Islet of Langerhans (tissue), 1 donor: Measurements from ENCODE around the gene CSTA.
A peak's percentile ranks its signal among the peaks of the same experiment; 100 is the strongest.

Experiments
- FAIRE-seq: peaks from one replicate; lab custom pipeline; 2011; peaks lifted over from hg19 to GRCh38; lab: Jason Lieb, UNC

Gene CSTA, protein sequence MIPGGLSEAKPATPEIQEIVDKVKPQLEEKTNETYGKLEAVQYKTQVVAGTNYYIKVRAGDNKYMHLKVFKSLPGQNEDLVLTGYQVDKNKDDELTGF

DNA sequence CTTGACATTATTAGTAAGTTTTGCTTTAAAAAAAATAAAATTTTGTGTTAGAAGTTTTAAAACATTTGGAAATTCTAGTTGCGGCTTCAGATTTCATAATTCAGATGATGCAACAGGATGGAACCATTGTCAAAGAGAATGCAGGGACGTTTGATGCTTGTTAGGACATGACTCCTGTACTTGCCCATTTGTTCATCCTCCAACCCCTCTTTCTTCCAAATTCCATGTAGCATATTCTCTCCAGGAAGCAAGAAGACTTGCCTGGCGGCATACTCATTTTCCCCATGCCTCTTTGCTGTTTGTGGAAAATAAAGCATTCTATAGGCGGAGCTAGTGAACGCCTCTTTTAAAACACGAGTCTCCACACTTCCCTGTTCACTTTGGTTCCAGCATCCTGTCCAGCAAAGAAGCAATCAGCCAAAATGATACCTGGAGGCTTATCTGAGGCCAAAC lies at the start of gene CSTA:
CSTA (plus strand) TSS at position 378 of the 453 bp plus-strand sequence; CDS start at position 423, 45 bp downstream.
- FAIRE-seq = no peak

DNA sequence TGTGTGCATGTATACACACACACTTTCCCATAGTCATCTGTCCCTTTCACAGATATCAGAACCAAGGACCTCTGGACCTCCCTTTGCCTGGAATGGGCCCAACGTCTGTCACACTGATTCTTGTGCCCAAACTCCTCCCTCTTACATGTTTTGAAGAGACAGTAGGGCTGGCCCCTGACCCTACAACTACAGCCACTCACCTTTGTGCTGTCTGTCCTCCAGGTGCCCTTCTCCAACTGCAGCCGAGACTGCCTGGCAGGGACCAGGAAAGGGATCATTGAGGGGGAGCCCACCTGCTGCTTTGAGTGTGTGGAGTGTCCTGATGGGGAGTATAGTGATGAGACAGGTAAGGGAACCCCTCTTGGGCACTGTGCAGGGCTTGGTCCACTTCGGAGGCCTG lies 43.2 kb upstream of the CSTA start:
- no peak for FAIRE-seq

DNA sequence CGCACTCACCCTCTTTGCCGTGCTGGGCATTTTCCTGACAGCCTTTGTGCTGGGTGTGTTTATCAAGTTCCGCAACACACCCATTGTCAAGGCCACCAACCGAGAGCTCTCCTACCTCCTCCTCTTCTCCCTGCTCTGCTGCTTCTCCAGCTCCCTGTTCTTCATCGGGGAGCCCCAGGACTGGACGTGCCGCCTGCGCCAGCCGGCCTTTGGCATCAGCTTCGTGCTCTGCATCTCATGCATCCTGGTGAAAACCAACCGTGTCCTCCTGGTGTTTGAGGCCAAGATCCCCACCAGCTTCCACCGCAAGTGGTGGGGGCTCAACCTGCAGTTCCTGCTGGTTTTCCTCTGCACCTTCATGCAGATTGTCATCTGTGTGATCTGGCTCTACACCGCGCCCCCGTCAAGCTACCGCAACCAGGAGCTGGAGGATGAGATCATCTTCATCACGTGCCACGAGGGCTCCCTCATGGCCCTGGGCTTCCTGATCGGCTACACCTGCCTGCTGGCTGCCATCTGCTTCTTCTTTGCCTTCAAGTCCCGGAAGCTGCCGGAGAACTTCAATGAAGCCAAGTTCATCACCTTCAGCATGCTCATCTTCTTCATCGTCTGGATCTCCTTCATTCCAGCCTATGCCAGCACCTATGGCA lies 41.1 kb upstream of the CSTA start:
- no peak for FAIRE-seq

DNA sequence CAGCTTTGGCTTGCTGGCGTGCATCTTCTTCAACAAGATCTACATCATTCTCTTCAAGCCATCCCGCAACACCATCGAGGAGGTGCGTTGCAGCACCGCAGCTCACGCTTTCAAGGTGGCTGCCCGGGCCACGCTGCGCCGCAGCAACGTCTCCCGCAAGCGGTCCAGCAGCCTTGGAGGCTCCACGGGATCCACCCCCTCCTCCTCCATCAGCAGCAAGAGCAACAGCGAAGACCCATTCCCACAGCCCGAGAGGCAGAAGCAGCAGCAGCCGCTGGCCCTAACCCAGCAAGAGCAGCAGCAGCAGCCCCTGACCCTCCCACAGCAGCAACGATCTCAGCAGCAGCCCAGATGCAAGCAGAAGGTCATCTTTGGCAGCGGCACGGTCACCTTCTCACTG lies 40.6 kb upstream of the CSTA start:
- FAIRE-seq = no peak

DNA sequence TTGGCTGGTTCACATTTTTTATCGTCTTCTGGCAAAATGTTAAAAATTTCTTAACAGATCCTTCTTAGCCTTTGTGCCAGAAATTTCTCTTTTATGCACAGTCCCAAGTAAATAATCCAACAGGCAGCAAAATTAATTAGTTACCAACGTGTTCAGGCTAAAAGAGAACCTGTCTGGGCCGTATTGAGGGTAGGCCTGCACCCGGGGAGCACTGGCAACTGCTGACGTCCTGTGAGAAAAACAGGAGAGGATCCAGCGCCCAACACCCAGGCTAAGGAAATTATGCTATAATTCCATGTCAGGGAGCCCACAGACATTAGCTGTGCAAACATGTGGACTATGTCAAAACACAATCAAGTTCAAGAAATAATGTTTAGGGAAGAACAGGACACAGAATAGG lies 30.7 kb upstream of the CSTA start:
- no peak for FAIRE-seq

DNA sequence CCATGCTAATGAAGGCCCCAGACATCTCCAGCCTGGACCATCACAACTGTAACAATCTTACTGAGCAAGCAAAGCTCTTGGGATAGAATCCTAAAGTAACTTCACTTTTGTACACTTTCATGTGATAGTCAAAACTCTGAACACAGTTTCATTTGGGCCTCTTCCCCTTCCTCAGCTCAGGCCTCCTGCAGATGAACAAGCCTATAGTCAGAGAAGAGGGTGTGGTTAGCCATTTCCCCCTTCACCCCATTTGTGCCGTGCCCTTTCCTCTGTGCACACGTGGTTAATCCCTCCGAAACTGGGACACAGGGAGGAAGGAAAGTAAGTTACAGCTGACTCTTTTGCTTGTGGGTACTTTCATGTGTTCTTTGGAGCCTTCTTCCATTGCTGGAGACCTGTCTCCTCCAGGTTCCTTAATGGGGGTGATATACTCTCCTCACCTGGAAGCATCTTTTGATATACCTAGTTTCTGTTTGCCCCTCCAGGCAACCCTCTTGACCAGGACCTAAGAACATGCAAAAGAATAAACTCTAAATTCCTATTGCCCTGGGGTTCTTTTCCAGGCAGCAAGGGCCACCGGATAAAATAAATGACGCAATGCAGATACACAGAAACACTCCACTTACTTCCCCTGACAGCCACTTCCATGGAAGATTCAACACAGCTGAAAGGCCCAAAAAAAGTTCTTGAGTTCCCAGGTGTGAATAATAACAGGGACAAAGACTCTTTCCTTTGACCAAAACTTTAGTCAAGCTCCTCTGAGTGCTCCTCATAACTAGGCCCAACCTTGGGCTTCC lies 29.6 kb upstream of the CSTA start:
- FAIRE-seq = no peak

DNA sequence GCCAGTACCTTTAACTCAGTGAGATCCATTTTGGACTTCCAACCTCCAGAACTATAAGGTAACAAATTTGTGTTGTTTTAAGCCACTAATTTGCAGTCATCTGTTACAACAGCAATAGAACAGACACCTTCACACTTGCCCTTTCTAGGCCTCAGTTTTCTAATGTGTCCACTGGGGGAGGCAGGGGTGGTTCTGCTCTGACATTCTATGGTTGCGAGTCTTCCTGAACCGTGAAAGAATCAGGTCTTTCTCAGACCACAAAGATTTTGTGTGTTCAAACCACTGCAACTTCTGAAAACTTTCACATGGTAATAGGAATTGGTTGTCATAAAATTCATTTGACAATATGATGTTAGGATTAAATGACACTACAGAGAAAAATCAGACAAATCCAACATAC lies 26.8 kb upstream of the CSTA start:
- FAIRE-seq = no peak

DNA sequence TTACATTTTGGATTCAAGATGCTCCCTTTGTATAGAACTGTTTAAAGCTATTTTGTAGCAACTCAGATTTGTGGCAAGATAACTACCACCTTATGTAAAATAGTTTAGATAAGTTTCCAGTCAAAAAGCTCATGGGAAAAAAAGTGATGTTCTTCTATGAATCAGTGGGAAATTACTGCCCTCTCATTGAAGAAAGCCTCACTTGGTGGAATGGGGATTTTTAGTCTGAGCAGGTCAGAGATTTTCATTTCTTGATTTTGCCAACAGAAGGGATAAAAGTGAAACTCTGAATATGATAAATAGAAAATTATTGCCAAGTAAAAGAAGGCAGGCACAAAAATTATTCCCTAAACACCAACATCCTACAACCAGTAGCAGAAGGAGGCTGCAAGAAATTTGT lies 25.8 kb upstream of the CSTA start:
- FAIRE-seq = no peak

DNA sequence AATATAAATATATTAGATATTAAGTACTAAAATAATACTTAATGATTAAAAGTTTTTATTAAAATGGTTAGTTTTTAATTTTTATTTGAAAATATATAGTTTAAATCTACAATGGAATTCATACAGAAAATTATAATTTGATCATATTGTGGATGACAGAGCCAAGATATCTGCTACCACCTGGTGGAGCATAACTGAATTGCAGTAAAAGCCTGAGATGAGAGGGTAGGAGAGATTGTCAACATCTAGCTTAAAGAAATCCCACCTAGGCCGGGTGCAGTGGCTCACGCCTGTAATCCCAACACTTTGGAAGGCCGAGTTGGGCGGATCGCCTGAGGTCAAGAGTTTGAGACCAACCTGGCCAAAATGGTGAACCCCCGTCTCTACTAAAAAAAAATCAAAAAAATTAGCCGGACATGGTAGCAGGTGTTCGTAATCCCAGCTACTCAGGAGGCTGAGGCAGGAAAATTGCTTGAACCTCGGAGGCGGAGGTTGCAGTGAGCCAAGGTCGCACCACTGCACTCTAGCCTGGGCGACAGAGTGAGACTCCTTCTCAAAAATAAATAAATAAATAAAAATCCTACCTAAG lies 25.1 kb upstream of the CSTA start:
- no peak for FAIRE-seq

DNA sequence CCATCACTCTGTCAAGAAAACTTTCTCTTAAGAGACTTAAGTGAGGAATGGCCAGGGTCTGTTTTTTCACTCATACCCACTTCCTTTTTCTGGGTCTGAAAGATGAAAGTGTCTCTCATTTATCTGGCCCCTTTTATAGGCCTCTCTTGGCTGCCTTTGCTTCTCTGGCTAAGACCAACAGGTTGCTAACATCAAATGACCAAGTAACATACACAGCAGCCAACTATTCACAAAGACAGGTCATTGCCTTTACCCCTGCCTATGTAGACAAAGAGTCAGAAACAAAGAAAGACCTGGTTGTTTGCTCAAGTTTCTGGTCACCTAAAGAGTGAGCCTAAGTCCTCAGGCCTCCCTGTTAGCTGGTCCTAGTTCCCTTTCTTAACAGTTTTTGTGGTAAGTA lies 24.0 kb upstream of the CSTA start:
- FAIRE-seq = no peak

DNA sequence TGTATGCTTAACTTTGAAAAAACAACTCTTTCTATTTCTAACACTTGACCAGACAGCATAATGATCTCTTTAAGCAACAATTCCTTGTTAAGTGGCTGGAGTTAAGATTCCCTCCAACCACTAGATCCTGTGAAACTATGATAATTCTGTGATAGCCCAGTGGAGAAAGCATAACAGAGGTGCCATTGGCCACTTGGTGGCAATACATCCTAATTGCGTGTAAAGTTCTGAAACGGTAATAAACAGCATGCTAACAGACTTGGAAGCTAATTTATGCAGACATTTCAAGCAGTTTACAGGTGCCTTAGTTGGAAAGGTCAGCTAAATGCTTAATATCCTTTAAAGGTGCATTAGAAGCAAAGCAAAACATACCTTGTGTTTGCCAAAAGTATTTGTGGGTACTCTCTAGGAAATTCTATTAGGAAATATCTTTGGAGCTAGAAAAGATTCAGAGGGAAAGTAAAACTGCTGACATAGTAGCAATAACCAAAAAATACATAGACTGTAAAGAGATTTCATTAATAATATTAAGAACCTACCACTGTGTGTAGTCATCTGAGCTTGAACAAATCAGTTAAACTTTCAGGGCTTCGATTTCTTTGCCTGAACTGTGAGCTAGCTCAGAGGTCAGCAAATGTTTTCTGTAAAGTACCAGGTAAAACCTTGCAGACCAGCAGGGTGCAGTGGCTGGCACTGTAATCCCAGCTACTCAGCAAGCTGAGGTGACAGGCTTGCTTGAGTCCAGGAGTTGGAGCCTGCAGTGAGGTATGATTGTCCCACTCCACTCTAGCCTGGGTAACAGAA lies 19.0 kb upstream of the CSTA start:
- FAIRE-seq = peak; percentile 49

DNA sequence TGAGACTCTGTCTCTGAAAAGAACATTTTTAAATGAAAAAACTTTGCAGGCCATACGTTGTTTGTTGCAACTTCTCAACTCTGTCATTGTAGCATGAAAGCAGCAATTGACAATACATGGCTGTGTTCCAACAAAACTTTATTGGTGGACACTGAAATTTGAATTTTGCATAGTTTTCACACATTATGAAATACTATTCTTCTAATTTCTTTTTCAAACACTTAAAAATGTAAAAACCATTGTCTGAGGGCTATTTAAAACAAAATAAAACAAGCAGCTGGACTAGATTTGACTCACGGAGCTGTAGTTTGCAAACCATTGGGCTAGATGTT lies 18.5 kb upstream of the CSTA start:
- no peak for FAIRE-seq

DNA sequence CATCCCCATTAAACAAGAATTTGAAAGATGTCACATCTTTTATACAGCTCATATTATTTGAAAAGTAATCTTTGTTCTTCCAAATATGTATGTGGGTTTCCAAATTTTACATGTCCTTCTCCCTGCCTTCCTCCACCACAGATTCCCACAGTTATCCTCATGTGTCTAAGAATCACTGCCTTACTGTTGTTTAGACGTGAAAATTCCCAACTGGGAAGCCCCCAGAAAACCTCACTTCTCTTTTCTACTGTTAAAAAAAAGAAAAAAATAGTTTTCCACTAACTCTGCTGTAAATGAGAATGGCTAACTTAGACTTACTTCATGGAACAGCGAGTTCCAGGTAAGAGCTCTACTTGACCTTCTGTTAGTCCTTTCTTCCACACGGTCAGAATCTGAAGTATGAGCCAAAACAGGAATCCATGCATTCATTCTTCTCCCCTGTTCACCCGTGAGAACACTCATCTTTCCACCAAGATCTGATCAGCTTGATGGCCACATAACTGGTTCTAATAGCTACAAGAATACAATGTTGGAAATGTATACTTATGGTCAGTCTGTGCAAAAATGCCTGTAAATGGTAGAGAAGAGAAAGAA lies 17.9 kb upstream of the CSTA start:
- FAIRE-seq = no peak

DNA sequence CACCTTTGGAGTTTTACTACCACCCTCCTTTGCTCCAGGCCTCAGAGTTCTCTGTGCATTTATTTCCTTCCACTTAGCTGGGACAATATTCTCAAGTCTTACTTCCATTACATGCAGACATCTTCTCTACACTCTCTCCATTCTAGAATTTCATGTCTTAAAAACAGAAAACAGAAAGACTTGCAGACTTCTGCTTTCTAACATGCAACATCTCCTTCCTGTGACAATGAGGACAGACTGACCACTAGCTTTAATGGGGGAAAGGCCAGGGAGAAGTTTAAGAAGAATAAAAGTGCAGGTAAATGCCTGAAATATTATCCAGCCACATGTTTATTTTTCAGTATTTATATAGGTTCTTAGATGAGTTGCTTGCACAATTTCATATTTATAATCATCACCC lies 17.1 kb upstream of the CSTA start:
- no peak for FAIRE-seq

DNA sequence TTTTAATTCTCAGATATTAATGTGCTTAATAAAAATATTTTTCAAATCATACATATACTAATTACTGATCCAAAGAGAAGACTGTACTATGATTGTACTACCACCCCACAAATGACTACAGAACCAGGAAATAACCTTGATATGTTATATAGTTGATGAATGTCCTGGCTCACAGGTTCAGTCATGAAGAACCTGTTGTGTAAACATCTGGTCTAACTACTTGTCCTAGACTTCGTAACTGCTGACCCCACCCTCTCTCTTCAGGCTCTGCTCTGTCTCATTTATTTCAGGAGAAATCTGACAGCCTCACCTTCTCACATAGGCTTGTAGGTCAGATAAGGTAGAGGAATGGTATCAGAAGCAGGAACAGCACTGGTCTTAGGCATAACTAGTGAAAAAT lies 14.7 kb upstream of the CSTA start:
- FAIRE-seq = no peak

DNA sequence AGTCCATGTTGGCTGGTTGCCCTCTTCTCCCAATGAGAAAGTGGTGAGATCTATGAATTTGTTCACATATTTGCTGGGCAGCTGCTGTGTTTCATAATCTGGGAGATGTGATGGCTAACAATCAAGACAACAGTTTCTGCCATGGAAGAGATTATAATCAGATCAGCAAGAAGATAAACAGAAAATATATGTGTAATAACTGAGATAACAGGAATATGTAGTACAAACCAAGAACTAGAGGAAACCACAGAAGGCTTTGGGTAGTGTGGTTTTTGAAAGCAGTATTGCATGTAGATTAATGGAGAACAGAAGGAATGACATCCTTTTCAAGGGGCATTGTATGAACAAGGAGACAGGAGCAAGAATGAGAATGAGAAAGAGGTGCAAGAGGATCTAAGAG lies 12.2 kb upstream of the CSTA start:
- FAIRE-seq = no peak

DNA sequence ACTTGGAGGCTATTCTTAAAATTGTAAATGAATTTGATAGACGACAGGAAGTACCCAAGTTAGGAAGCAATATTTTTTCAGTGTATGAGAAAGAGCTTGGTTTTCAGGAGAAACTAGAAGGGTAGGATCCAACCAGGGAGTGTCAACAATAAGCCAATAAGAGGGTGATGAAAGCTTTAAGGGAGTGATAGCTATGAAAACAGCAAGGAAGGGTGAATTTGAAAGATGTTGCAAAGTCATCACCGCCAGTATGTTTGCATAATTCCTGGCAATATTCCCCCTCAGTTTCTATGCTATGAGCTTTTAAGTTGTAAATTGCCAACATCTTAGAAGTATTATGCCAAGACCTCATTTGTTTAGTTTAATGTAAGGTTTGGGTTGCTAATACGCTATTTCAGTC lies 11.8 kb upstream of the CSTA start:
- no peak for FAIRE-seq

DNA sequence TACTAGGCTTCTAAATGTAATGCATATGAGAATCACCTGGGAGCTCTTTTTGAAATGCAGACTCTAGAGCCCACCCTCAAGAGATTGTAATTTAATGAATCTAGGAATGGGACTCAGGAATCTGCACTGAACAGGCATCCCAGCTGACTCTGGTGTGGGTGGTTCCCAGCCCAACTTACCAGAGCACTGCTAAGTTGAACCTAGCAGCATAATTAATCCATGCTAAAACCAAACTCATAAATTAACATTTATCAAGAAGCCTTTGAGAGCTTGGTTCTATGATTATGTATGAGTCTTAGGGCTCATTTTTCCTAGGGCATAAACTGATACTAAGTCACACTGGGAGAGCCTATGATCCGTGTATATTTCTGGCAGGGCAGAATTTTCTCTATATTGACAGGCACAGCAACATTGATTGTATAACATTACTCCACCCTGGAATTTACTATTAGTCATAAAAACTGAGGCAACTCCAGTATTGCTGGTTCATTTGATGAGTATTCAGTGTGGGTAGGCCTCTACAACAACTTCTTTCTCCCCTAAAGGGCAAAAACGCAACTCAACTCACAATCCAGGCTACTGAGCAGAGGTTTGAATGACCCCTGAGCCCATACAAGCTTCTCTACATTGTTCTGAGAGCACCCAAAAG lies 10.7 kb upstream of the CSTA start:
- FAIRE-seq = no peak

DNA sequence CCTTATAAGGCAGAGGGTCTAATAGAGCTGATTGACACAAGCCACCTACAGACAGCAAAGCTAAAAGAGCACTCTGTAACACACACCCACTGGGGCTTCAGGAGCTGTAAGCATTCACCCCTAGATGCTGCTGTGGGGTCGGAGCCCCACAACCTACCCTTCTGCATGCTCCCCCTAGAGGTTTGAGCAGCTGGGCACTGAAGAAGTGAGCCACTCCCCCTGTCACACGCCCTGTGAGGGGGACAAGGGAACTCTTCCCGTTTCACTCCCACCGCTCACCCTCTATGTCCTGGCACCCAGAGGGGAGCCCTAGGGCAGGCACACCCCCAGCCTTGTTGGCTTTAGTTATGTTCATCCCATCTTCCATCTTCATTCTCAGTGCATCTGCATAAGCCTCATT lies 9.4 kb upstream of the CSTA start:
- FAIRE-seq = no peak

DNA sequence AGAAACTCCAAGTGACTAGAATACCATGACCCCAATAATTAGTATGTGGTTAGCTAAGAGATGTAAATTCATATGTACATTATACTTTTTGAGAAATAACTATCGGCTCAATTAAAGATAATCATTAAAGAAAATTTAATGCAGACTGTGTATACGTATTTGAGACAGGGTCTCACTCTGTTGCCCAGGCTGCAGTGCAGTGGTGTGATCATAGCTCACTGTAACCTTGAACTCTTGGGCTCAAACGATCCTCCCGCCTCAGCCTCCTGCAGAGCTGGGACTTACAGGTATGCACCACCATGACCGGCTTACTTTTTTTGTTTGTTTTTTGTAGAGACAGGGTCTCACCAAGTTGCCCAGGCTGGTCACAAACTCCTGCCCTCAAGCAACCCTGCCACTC lies 8.7 kb upstream of the CSTA start:
- FAIRE-seq = no peak

DNA sequence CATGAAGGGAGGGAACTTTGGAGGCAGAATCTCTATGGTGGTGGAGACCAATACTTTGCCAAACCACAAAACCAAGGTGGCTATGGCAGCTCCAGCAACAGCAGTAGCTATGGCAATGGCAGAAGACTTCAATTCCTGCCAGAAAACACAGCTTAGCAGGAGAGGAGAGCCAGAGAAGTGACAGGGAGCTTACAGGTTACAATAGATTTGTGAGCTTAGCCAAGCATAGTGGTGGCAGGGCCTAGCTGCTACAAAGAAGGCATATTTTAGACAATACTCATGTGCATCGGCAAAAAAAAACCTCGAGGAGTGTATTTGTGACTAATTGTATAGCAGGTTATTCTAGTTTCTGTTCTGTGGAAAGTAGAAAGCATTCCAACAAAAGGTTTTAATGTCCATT lies 6.4 kb upstream of the CSTA start:
- FAIRE-seq = no peak
